Measurements from ENCODE around the gene MYF6.

Gene MYF6

GRCh38 chr12:80709811-80710726 is 2.6 kb downstream of the MYF6 start:
- peak; percentile 78 for ATAC-seq
- no peak for TF ChIP-seq RARB (CRISPR knock-in tag; IDR thresholded peaks at IDR 0.05)
- no peak for TF ChIP-seq ESRRG (CRISPR knock-in tag; IDR thresholded peaks at IDR 0.05)
- no peak for TF ChIP-seq ISL1 (CRISPR knock-in tag; IDR thresholded peaks at IDR 0.05)

- TF ChIP-seq TCF4 (CRISPR knock-in tag; IDR thresholded peaks at IDR 0.05; ENCODE audit: borderline replicate concordance), result no peak
- ATAC-seq, result peak; percentile 40; the same call in 2 of the 3 replicates
Measured at GRCh38 chr12:80710727-80711449, 3.5 kb downstream of the MYF6 start.

- no peak for TF ChIP-seq RARB (CRISPR knock-in tag; IDR thresholded peaks at IDR 0.05)
- TF ChIP-seq ISL1 (CRISPR knock-in tag; IDR thresholded peaks at IDR 0.05), result no peak
- no peak for TF ChIP-seq ZC3H10 (CRISPR knock-in tag; IDR thresholded peaks at IDR 0.05)
- no peak for TF ChIP-seq GLIS3 (CRISPR knock-in tag; IDR thresholded peaks at IDR 0.05)
- TF ChIP-seq SNAI2 (CRISPR knock-in tag; IDR thresholded peaks at IDR 0.05), result no peak
- TF ChIP-seq TSHZ2 (CRISPR knock-in tag; IDR thresholded peaks at IDR 0.05), result no peak
- no peak for TF ChIP-seq ZNF70 (CRISPR knock-in tag; IDR thresholded peaks at IDR 0.05)
- ATAC-seq, result no peak
Measured at GRCh38 chr12:80711866-80712265, 4.4 kb downstream of the MYF6 start.

GRCh38 chr12:80712866-80713265 is 5.4 kb downstream of the MYF6 start:
- TF ChIP-seq OSR1 (CRISPR knock-in tag; IDR thresholded peaks at IDR 0.05), result no peak
- TF ChIP-seq ARNTL (CRISPR knock-in tag; IDR thresholded peaks at IDR 0.05; ENCODE audit: borderline replicate concordance, low read depth), result no peak
- TF ChIP-seq ISL1 (CRISPR knock-in tag; IDR thresholded peaks at IDR 0.05), result no peak
- TF ChIP-seq RARB (CRISPR knock-in tag; IDR thresholded peaks at IDR 0.05), result no peak
- no peak for ATAC-seq

GRCh38 chr12:80713419-80713818 is 6.0 kb downstream of the MYF6 start:
- no peak for ATAC-seq

More at GRCh38 chr12:80713419-80713818, 6.0 kb downstream of the MYF6 start:
- TF ChIP-seq ZNF8 (CRISPR knock-in tag; IDR thresholded peaks at IDR 0.05) (no peak), ZNF70 (CRISPR knock-in tag; IDR thresholded peaks at IDR 0.05) (no peak), PPARA (CRISPR knock-in tag; IDR thresholded peaks at IDR 0.05; ENCODE audit: borderline replicate concordance) (no peak), BACH2 (CRISPR knock-in tag; IDR thresholded peaks at IDR 0.05; ENCODE audit: borderline replicate concordance) (no peak), RARB (CRISPR knock-in tag; IDR thresholded peaks at IDR 0.05) (no peak), ESRRG (CRISPR knock-in tag; IDR thresholded peaks at IDR 0.05) (no peak), POU6F1 (CRISPR knock-in tag; IDR thresholded peaks at IDR 0.05; ENCODE audit: borderline replicate concordance, low read depth) (no peak), OSR1 (CRISPR knock-in tag; IDR thresholded peaks at IDR 0.05) (no peak), SNAI2 (CRISPR knock-in tag; IDR thresholded peaks at IDR 0.05) (no peak), TSHZ2 (CRISPR knock-in tag; IDR thresholded peaks at IDR 0.05) (no peak), ZFP30 (CRISPR knock-in tag; IDR thresholded peaks at IDR 0.05) (no peak), ZFP3 (CRISPR knock-in tag; IDR thresholded peaks at IDR 0.05) (no peak)
